ENCODE data around the gene HOXA10.
A peak's percentile ranks its signal among the peaks of the same experiment; 100 is the strongest.

Gene HOXA10

DNA sequence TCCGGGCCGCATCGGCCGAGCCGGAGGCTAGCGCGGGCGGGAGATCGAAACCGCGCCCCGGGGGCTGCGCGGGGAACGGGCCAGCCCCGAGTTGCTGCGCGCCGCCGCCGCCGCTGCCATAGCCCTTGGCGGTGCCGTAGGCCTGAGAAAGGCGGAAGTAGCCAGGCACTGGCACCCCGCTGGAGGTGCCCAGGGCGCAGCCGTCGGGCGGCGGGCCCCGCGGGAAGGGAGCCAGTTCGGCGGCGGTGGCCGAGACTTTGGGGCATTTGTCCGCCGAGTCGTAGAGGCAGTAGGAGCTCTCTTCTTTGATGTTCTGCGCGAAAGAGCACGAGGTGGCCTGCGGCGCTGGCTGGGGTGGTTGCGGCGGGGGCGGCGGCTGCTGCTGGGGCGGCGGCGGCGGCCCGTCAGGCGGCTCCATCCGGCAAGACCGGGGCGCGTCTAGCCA, 587 bp downstream of the HOXA10 start:
- Histone ChIP-seq H4K20me1 (ENCODE audit: insufficient read depth) (no peaks in the 10 kb centered on the region), H3K27me3 (ENCODE audit: insufficient read depth, low read depth) (peaks cover 15% of the 10 kb centered on the region; the same call in 1 of the 2 replicates), H3K9ac (peak overlapping the region; percentile 88), H3K79me2 (ENCODE audit: insufficient read depth, low read depth) (no peaks in the 10 kb centered on the region), H3K27ac (peak overlapping the region; percentile 80), H3K4me3 (IDR thresholded peaks at IDR 0.05; ENCODE audit: insufficient read depth, low read depth, low read length) (no peak overlapping the region), H2AFZ (ENCODE audit: low read depth) (peak overlapping the region; percentile 81), H3K4me2 (peak overlapping the region; percentile 70), H3K36me3 (ENCODE audit: insufficient read depth) (no peaks in the 10 kb centered on the region), H3K4me1 (ENCODE audit: low read depth, poor library complexity, severe bottlenecking) (peaks cover 17% of the 10 kb centered on the region)
- TF ChIP-seq, protein P1, sequence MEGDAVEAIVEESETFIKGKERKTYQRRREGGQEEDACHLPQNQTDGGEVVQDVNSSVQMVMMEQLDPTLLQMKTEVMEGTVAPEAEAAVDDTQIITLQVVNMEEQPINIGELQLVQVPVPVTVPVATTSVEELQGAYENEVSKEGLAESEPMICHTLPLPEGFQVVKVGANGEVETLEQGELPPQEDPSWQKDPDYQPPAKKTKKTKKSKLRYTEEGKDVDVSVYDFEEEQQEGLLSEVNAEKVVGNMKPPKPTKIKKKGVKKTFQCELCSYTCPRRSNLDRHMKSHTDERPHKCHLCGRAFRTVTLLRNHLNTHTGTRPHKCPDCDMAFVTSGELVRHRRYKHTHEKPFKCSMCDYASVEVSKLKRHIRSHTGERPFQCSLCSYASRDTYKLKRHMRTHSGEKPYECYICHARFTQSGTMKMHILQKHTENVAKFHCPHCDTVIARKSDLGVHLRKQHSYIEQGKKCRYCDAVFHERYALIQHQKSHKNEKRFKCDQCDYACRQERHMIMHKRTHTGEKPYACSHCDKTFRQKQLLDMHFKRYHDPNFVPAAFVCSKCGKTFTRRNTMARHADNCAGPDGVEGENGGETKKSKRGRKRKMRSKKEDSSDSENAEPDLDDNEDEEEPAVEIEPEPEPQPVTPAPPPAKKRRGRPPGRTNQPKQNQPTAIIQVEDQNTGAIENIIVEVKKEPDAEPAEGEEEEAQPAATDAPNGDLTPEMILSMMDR (conservative IDR thresholded peaks at IDR 0.05; ENCODE audit: low read depth, low read length), result no peak

DNA sequence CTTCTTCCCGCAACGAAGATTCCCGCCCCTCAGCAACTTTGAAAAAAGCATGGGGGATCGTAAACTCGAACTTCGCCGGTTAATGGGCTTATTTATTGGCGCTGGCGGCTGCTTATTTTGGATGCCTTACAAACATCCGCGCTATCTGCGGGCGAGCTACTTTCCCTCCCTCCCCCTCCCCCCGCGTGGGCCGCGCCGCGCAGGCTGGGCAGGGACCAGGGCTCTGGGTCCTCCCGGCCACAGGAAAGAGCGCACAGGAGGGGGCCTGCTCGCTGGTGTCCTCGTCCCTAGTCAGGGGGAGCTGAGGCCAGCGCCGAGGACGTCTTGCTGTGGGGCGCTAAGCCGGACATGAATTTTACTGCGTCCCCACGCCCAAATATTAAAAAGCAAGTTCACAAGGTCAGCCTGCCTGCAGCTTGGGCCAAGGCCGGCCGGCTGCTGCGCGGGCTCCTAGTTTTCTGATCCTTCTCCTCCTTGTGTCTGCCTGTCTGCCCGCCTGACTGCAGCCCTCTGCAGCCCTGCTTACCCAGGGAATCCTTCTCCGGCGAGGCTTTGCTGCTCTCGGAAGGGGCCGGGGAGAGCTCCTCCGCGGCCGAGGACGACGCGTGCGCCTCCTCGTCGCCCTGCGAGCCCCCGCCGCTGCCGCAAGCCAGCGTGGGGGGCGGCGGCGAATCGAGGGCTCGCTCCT, 1.2 kb downstream of the HOXA10 start:
- Histone ChIP-seq H3K27ac (peak overlapping the region; percentile 80), H3K27me3 (ENCODE audit: insufficient read depth, low read depth) (peaks cover 15% of the 10 kb centered on the region; the same call in 1 of the 2 replicates), H4K20me1 (ENCODE audit: insufficient read depth) (no peaks in the 10 kb centered on the region), H3K4me3 (IDR thresholded peaks at IDR 0.05; ENCODE audit: insufficient read depth, low read depth, low read length) (no peak overlapping the region), H3K4me2 (peak overlapping the region; percentile 70), H2AFZ (ENCODE audit: low read depth) (peak overlapping the region; percentile 81), H3K4me1 (ENCODE audit: low read depth, poor library complexity, severe bottlenecking) (peaks cover 17% of the 10 kb centered on the region), H3K79me2 (ENCODE audit: insufficient read depth, low read depth) (no peaks in the 10 kb centered on the region), H3K36me3 (ENCODE audit: insufficient read depth) (no peaks in the 10 kb centered on the region), H3K9ac (peak overlapping the region; percentile 88)
- TF ChIP-seq, protein P1 (conservative IDR thresholded peaks at IDR 0.05; ENCODE audit: low read depth, low read length), result no peak

DNA sequence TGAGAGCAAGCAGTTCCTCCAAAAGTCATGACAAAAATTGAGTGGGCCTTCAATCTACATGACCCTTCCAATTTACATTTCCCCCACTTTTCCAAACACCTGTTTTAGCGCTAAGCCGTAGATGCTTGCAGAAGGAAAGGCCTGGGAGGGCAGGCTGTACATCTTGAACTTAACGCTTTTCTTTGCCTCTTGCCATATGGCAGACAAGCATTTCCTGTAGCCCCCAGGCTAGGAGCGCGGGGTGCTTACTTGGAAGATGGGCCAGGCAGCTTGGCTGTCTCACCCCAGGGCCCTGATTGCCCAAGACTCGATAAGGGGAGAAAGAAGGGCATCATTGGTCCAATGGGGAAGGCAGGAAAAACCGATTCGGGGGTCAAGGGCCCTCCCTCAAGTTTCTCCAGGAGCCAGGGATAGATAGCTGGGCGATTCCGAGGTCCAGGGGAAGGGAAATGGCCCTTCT, 1.8 kb downstream of the HOXA10 start:
- no peaks in the 10 kb centered on the region for H3K79me2 ChIP-seq (ENCODE audit: insufficient read depth, low read depth)
- H4K20me1 ChIP-seq (ENCODE audit: insufficient read depth), result no peaks in the 10 kb centered on the region
- H3K4me2 ChIP-seq, result peak overlapping the region; percentile 70
- peak overlapping the region; percentile 88; the same call in 1 of the 2 replicates for H3K9ac ChIP-seq
- TF ChIP-seq, protein P1 (conservative IDR thresholded peaks at IDR 0.05; ENCODE audit: low read depth, low read length), result no peak
- H3K27ac ChIP-seq, result no peak overlapping the region
- H3K27me3 ChIP-seq (ENCODE audit: insufficient read depth, low read depth), result peaks cover 15% of the 10 kb centered on the region; the same call in 1 of the 2 replicates
- H3K4me1 ChIP-seq (ENCODE audit: low read depth, poor library complexity, severe bottlenecking), result peaks cover 17% of the 10 kb centered on the region
- H3K36me3 ChIP-seq (ENCODE audit: insufficient read depth), result no peaks in the 10 kb centered on the region
- H2AFZ ChIP-seq (ENCODE audit: low read depth), result peak overlapping the region; percentile 81
- no peak overlapping the region for H3K4me3 ChIP-seq (IDR thresholded peaks at IDR 0.05; ENCODE audit: insufficient read depth, low read depth, low read length)

DNA sequence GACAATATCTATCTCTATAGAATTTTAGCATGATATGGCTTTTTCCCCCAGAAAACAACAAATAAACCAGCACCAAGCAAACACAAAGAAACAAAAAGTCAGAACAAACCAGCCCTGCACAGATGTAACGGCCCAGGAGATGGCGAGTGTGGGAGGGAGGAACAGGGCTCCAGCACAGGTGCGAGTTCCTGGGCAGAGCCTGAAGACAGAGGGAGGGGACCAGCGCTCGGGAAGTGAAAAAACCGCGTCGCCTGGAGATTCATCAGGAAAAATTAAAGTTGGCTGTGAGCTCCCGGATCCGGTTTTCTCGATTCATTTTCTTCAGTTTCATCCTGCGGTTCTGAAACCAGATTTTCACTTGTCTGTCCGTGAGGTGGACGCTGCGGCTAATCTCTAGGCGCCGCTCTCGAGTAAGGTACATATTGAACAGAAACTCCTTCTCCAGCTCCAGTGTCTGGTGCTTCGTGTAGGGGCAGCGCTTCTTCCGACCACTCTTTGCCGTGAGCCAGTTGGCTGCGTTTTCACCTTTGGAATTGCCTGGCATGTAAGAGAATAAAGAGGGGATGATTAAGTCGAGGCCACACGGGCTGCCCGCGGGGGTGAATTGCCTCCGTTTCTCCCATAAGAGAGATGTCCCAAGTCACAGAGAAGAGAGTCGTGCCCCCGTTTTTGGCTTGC, 2.3 kb downstream of the HOXA10 start:
- Histone ChIP-seq H3K36me3 (ENCODE audit: insufficient read depth) (no peaks in the 10 kb centered on the region), H3K79me2 (ENCODE audit: insufficient read depth, low read depth) (no peaks in the 10 kb centered on the region), H3K27ac (no peak overlapping the region), H2AFZ (ENCODE audit: low read depth) (peak overlapping the region; percentile 81; the same call in 1 of the 2 replicates), H3K4me1 (ENCODE audit: low read depth, poor library complexity, severe bottlenecking) (peaks cover 17% of the 10 kb centered on the region), H3K27me3 (ENCODE audit: insufficient read depth, low read depth) (peaks cover 15% of the 10 kb centered on the region; the same call in 1 of the 2 replicates), H3K9ac (no peak overlapping the region), H4K20me1 (ENCODE audit: insufficient read depth) (no peaks in the 10 kb centered on the region), H3K4me3 (IDR thresholded peaks at IDR 0.05; ENCODE audit: insufficient read depth, low read depth, low read length) (no peak overlapping the region), H3K4me2 (peak overlapping the region; percentile 70)
- TF ChIP-seq, protein P1 (conservative IDR thresholded peaks at IDR 0.05; ENCODE audit: low read depth, low read length), result no peak
